Measurements from ENCODE around the gene CMIP. TPM values are rescaled to one million over a fixed set of nuclear protein-coding genes. Genes with fewer than 3 reads are reported as not detected.
A peak's percentile ranks its signal among the peaks of the same experiment; 100 is the strongest.

Gene CMIP
- total RNA-seq, 1 donor from 2014 or later: 19.1 TPM

GRCh38 chr16:81555660-81556059 is 111.1 kb downstream of the CMIP start:
- no peak overlapping the region for H3K4me3 ChIP-seq (ENCODE audit: low read depth, low read length)
- no peak for TF ChIP-seq CTCF (conservative IDR thresholded peaks at IDR 0.05; ENCODE audit: low read depth, low read length)
- DNase-seq (ENCODE audit: low read depth): no peak

- no peak for DNase-seq (ENCODE audit: low read depth)
- H3K4me3 ChIP-seq (ENCODE audit: low read depth, low read length): no peak overlapping the region
- no peak for TF ChIP-seq CTCF (conservative IDR thresholded peaks at IDR 0.05; ENCODE audit: low read depth, low read length)
Measured at GRCh38 chr16:81556715-81557284, 112.2 kb downstream of the CMIP start.

GRCh38 chr16:81558077-81558443 is 113.5 kb downstream of the CMIP start:
- no peak for DNase-seq (ENCODE audit: low read depth)
- no peak overlapping the region for H3K4me3 ChIP-seq (ENCODE audit: low read depth, low read length)
- TF ChIP-seq CTCF (conservative IDR thresholded peaks at IDR 0.05; ENCODE audit: low read depth, low read length): no peak

GRCh38 chr16:81558444-81559175 is 114.0 kb downstream of the CMIP start:
- H3K4me3 ChIP-seq (ENCODE audit: low read depth, low read length): no peak overlapping the region
- no peak for TF ChIP-seq CTCF (conservative IDR thresholded peaks at IDR 0.05; ENCODE audit: low read depth, low read length)
- no peak for DNase-seq (ENCODE audit: low read depth)

GRCh38 chr16:81560979-81561657 is 116.5 kb downstream of the CMIP start:
- TF ChIP-seq CTCF (conservative IDR thresholded peaks at IDR 0.05; ENCODE audit: low read depth, low read length): no peak
- peak; percentile 39 for DNase-seq (ENCODE audit: low read depth)
- no peak overlapping the region for H3K4me3 ChIP-seq (ENCODE audit: low read depth, low read length)

GRCh38 chr16:81562174-81562849 is 117.7 kb downstream of the CMIP start:
- no peak for DNase-seq (ENCODE audit: low read depth)
- H3K4me3 ChIP-seq (ENCODE audit: low read depth, low read length): no peak overlapping the region
- TF ChIP-seq CTCF (conservative IDR thresholded peaks at IDR 0.05; ENCODE audit: low read depth, low read length): no peak
